Measurements from ENCODE around the gene HEATR9.

GRCh38 chr17:35889818-35890773, 21.4 kb upstream of the HEATR9 start:
- TF ChIP-seq CTCF (IDR thresholded peaks at IDR 0.05) (no peak), POLR2A (IDR thresholded peaks at IDR 0.05) (no peak)
